GM23248 (cell line): ENCODE measurements around the gene ALPK3. TPM values are rescaled to one million over a fixed set of nuclear protein-coding genes. Genes with fewer than 3 reads are reported as not detected.

Experiments used
- DNase-seq: peaks from one replicate; pipeline ENCODE4 v3.0.0-alpha.2; 2015
- H2AFZ ChIP-seq: fragments of 200-600 bp; sonication (generic); 2 replicates; pipeline ENCODE4 v1.6.1; 2016; ENCODE audit warnings: antibody characterized with exemption
- H3F3A ChIP-seq: fragments of 200-600 bp; sonication (generic); 2 replicates; pipeline ENCODE4 v1.6.1; 2016; ENCODE audit warnings: mild to moderate bottlenecking, antibody characterized with exemption, mixed run types; ENCODE audit not compliant: insufficient read depth
- H3K27ac ChIP-seq: fragments of 200-600 bp; sonication (generic); 2 replicates; pipeline ENCODE4 v1.5.1; 2016; ENCODE audit warnings: mild to moderate bottlenecking
- H3K27me3 ChIP-seq: fragments of 200-600 bp; sonication (generic); replicated peaks from 2 replicates; pipeline ENCODE4 v1.6.1; 2016; ENCODE audit warnings: mild to moderate bottlenecking; ENCODE audit not compliant: insufficient read depth
- H3K36me3 ChIP-seq: fragments of 200-600 bp; sonication (generic); 2 replicates; pipeline ENCODE4 v1.6.1; 2016; ENCODE audit warnings: low read depth, mild to moderate bottlenecking
- H3K4me1 ChIP-seq: fragments of 200-600 bp; sonication (generic); 2 replicates; pipeline ENCODE4 v1.6.1; 2016; ENCODE audit warnings: mild to moderate bottlenecking; ENCODE audit not compliant: insufficient read depth
- H3K4me2 ChIP-seq: fragments of 200-600 bp; sonication (generic); one replicate; pipeline ENCODE4 v1.6.1; 2016; ENCODE audit warnings: mild to moderate bottlenecking; ENCODE audit not compliant: unreplicated experiment
- H3K4me3 ChIP-seq: fragments of 200-600 bp; sonication (generic); 2 replicates; pipeline ENCODE4 v1.5.1; 2016; ENCODE audit warnings: mild to moderate bottlenecking
- H3K79me2 ChIP-seq: fragments of 200-600 bp; sonication (generic); 2 replicates; pipeline ENCODE4 v1.6.1; 2016; ENCODE audit warnings: mild to moderate bottlenecking; ENCODE audit not compliant: insufficient read depth
- H3K9ac ChIP-seq: fragments of 200-600 bp; sonication (generic); 2 replicates; pipeline ENCODE4 v1.6.1; 2016; ENCODE audit warnings: mild to moderate bottlenecking
- H3K9me2 ChIP-seq: fragments of 200-600 bp; sonication (generic); 2 replicates; pipeline ENCODE4 v1.6.1; 2016; ENCODE audit warnings: mixed run types, mild to moderate bottlenecking, moderate library complexity; ENCODE audit not compliant: insufficient read depth
- H3K9me3 ChIP-seq: fragments of 200-600 bp; sonication (generic); one replicate; pipeline ENCODE4 v1.6.1; 2017; ENCODE audit warnings: low read depth
- H4K20me1 ChIP-seq: fragments of 200-600 bp; sonication (generic); 2 replicates; pipeline ENCODE4 v1.6.0; 2016; ENCODE audit not compliant: insufficient read depth
- EZH2 ChIP-seq: fragments of 200-600 bp; sonication (generic); IDR thresholded peaks from 2 replicates; pipeline ENCODE4 v1.6.1; 2018; ENCODE audit warnings: antibody characterized with exemption, mild to moderate bottlenecking; ENCODE audit not compliant: insufficient read depth, poor library complexity, severe bottlenecking
- EZH2phosphoT487 ChIP-seq: fragments of 200-600 bp; sonication (generic); IDR thresholded peaks from 2 replicates; pipeline ENCODE4 v1.6.1; 2018; ENCODE audit warnings: antibody characterized with exemption, moderate library complexity, mild to moderate bottlenecking, low read depth; ENCODE audit not compliant: insufficient read depth
- WGBS, 2 experiments: methylation state at CpG; one replicate each; pipeline ENCODE4 v1.1.6; 2015 to 2017; ENCODE audit warnings: low lambda C conversion rate in 2 of 2, low coverage in 1 of 2; ENCODE audit errors: missing lambda C conversion rate in 2 of 2; 5-methylcytosine and 5-hydroxymethylcytosine counted together
- in situ Hi-C: fragments of 300-500 bp; cut with MboI; formaldehyde crosslinking; loops from 2 replicates; pipeline ENCODE4 v1.15.0; 2020
- polyA plus RNA-seq: library from polyadenylated mRNA; unstranded; fragments of >200 nt; fragmentation: Nextera tagmentation; extraction: Ambion mirVana; gene quantifications from 2 replicates; pipeline ENCODE4 v1.2.1, GENCODE V29; 2016
- total RNA-seq: library from RNA; depleted of rRNA; stranded (reverse); fragments of >200 nt; shearing (Covaris generic); gene quantifications from 2 replicates; pipeline ENCODE4 v1.2.3, GENCODE V29; 2014

ALPK3 gene
- total and polyA plus RNA-seq, 2 experiments from 2014 or later = 5.0 TPM; not detected in 1

DNA sequence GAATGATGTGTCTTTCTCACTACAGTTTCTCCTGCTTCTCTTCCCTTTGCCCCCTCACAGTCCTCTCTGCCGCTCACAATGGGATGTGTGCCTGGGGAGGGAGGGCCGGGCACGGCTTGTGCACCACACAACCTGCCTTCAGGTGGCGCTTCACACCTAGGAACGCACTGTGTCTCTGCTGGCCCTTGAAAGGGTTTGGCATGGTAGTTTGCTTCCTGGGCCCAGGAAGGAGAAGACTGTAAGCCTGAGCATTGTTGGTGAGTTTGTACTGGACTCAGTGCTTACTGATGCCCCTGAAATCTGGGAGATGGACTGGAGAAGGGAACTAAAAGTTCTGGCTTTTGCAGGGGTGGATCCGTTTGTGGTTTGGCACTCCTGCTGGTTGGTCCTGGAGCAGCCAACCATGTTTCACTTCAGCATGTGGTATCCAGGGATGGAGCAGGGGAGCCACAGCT is 9.2 kb downstream of the ALPK3 start:
- WGBS, 2 experiments = 46 to 51% methylated on average over 6 of the region's 6 CpGs
- Histone ChIP-seq H3F3A (peaks cover 4% of the 10 kb centered on the region; the same call in 1 of the 2 replicates), H3K79me2 (no peaks in the 10 kb centered on the region), H3K9ac (no peak overlapping the region), H3K4me1 (no peaks in the 10 kb centered on the region), H3K9me3 (no peaks in the 10 kb centered on the region), H3K4me2 (no peak overlapping the region), H3K9me2 (no peaks in the 10 kb centered on the region), H3K27ac (no peak overlapping the region), H3K27me3 (no peaks in the 10 kb centered on the region), H2AFZ (no peak overlapping the region), H4K20me1 (no peaks in the 10 kb centered on the region), H3K36me3 (no peaks in the 10 kb centered on the region), H3K4me3 (no peak overlapping the region)
- DNase-seq = peak; percentile 25
- TF ChIP-seq EZH2phosphoT487 = no peak
- TF ChIP-seq EZH2 = no peak
- in situ Hi-C loops = no loop called here

DNA sequence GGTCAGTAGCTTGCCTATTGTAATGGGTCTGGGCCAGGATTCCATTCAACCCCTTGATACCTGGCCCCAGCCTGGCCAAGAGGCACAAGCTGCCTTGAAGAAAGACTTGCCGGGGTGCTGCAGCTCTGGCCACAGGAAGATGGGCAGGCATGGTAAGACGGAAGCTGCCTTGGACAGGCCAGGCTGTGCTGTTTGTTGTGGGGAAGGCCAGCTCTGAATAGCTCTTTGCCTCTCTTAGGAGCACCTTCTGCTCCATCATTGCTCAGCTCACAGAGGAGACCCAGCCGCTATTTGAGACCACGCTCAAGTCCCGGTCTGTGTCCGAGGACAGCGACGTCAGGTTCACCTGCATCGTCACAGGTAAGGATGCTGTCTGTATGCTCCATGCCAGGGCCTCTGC is 10.1 kb downstream of the ALPK3 start:
- H3K27ac ChIP-seq = no peak overlapping the region
- H2AFZ ChIP-seq = no peak overlapping the region
- in situ Hi-C loops = no loop called here
- no peaks in the 10 kb centered on the region for H3K9me3 ChIP-seq
- H3K36me3 ChIP-seq = no peaks in the 10 kb centered on the region
- no peak for TF ChIP-seq EZH2phosphoT487
- TF ChIP-seq EZH2 = no peak
- H4K20me1 ChIP-seq = no peaks in the 10 kb centered on the region
- no peaks in the 10 kb centered on the region for H3K9me2 ChIP-seq
- no peaks in the 10 kb centered on the region for H3K4me1 ChIP-seq
- no peaks in the 10 kb centered on the region for H3K27me3 ChIP-seq
- no peak for DNase-seq
- 82 to 86% methylated on average over 9 of the region's 9 CpGs for WGBS, 2 experiments
- peaks cover 4% of the 10 kb centered on the region; the same call in 1 of the 2 replicates for H3F3A ChIP-seq
- H3K4me2 ChIP-seq = no peak overlapping the region
- H3K79me2 ChIP-seq = no peaks in the 10 kb centered on the region
- no peak overlapping the region for H3K9ac ChIP-seq
- H3K4me3 ChIP-seq = no peak overlapping the region

DNA sequence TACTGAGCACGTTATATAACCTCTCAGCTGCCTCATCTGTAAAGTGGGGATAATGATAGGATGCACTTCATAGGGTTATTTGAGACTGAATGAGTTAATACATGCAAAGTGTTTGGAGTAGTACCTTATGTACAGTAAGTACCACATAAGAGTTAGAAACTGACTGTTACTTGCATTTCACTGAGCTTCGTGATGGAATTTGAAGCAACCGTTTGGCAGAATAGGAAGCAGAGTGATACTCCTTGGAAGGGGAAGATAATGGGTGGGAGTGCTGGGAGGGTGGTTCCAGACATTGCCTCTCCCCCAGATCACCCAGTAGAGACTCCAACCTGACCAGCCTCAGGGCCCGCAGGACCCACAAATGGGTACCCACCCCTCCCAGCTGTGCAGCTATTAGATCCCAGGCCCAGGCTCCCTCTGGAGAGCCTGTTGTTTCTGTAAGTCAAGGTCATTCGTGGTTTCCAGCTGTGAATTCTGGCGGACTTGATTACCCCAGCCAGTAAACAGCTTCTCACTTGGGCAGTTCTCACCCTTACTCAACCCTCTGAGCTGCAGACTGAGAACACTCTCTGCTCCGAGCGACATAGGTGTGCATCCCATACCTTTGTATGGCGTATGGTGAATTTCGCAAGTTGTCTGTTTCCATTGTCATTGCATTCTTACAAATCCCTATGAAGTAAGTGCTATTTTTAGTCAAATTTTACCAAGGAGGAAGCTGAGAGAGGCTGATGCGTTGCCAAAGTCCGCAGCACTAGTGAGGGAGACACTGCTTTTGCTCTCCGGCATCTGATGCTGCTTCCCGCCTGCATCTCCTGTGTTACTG is 11.1 kb downstream of the ALPK3 start:
- Histone ChIP-seq H3K27ac (no peak overlapping the region), H3K79me2 (no peaks in the 10 kb centered on the region), H3K4me2 (no peak overlapping the region), H3K4me3 (no peak overlapping the region), H3K4me1 (no peaks in the 10 kb centered on the region), H3K9me3 (no peaks in the 10 kb centered on the region), H3K36me3 (no peaks in the 10 kb centered on the region), H3K9me2 (no peaks in the 10 kb centered on the region), H3K27me3 (no peaks in the 10 kb centered on the region), H3F3A (peaks cover 4% of the 10 kb centered on the region; the same call in 1 of the 2 replicates), H3K9ac (no peak overlapping the region), H4K20me1 (no peaks in the 10 kb centered on the region), H2AFZ (no peak overlapping the region)
- no peak for TF ChIP-seq EZH2
- TF ChIP-seq EZH2phosphoT487 = no peak
- in situ Hi-C loops = no loop called here
- 78% methylated on average over 14 of the region's 14 CpGs for WGBS, 2 experiments
- no peak for DNase-seq

DNA sequence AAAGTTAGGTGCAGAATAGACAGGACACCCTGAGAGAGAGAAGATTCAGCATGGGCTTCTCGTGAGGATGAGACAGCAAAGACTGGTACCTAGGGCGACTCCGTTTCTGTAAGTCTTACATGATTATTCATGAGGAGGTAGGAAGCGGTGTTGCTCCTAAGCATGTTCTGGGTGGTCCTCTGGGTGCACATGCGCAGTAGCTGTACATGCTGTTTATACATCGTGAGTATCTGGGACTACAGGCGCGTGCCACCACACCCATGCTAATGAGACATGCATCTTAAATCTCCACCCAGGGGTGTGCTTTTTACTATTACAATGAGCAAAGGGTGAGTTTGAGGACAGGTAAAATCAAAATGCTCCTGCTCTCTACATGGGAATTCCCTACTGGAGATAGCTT is 12.3 kb downstream of the ALPK3 start:
- H3K9me2 ChIP-seq = no peaks in the 10 kb centered on the region
- H3K9ac ChIP-seq = no peak overlapping the region
- no peak overlapping the region for H3K4me3 ChIP-seq
- H3K4me2 ChIP-seq = no peak overlapping the region
- no peaks in the 10 kb centered on the region for H4K20me1 ChIP-seq
- no peaks in the 10 kb centered on the region for H3K27me3 ChIP-seq
- no peaks in the 10 kb centered on the region for H3F3A ChIP-seq
- H3K27ac ChIP-seq = no peak overlapping the region
- in situ Hi-C loops = no loop called here
- no peaks in the 10 kb centered on the region for H3K36me3 ChIP-seq
- no peaks in the 10 kb centered on the region for H3K4me1 ChIP-seq
- no peaks in the 10 kb centered on the region for H3K9me3 ChIP-seq
- no peaks in the 10 kb centered on the region for H3K79me2 ChIP-seq
- no peak overlapping the region for H2AFZ ChIP-seq
- DNase-seq = no peak
- WGBS, 2 experiments = 89 to 93% methylated on average over 8 of the region's 8 CpGs
- TF ChIP-seq EZH2phosphoT487 (no peak), EZH2 (no peak)
